ENCODE measurements around the gene HAUS7.

DNA sequence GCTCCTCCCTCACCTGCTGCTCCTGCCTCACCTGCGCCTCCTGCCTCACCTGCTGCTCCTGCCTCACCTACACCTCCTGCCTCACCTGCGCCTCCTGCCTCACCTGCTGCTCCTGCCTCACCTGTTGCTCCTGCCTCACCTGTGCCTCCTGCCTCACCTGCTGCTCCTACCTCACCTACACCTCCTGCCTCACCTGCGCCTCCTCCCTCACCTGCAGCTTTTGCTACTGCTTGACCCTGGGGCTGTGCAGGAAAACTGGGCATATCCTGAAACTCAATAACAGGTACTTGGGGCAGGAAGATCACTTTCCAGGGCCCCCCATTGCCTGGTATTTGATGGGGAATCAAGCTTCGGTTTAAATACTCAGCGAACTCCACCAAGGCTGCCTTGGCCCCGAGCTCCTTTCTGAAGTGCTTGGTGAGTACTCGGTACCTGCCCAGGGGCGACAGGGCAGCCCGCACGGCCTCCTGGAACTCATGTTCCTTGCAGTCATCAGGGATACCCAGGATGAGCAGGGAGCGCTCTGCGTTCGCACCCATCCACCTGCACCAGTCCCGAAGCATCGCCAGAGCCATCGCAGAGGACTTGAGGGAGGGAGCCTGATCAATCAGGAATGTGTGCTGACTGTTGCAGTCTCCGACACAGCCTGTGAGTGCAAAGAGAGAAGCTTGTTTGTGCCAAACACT, 72.0 kb downstream of the HAUS7 start:
- TF ChIP-seq, protein P1, sequence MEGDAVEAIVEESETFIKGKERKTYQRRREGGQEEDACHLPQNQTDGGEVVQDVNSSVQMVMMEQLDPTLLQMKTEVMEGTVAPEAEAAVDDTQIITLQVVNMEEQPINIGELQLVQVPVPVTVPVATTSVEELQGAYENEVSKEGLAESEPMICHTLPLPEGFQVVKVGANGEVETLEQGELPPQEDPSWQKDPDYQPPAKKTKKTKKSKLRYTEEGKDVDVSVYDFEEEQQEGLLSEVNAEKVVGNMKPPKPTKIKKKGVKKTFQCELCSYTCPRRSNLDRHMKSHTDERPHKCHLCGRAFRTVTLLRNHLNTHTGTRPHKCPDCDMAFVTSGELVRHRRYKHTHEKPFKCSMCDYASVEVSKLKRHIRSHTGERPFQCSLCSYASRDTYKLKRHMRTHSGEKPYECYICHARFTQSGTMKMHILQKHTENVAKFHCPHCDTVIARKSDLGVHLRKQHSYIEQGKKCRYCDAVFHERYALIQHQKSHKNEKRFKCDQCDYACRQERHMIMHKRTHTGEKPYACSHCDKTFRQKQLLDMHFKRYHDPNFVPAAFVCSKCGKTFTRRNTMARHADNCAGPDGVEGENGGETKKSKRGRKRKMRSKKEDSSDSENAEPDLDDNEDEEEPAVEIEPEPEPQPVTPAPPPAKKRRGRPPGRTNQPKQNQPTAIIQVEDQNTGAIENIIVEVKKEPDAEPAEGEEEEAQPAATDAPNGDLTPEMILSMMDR (IDR thresholded peaks at IDR 0.05) = no peak
- TF ChIP-seq POLR2A (IDR thresholded peaks at IDR 0.05) = no peak
